ENCODE results near the gene NCOA3. TPM values are rescaled to one million over a fixed set of nuclear protein-coding genes. Genes with fewer than 3 reads are reported as not detected.

NCOA3 gene
- total RNA-seq, 1 donor from 2014 or later = 24.6 TPM

- no peak overlapping the region for H3K4me3 Mint-ChIP-seq (ENCODE audit: unreplicated experiment)
- H3K27me3 Mint-ChIP-seq (ENCODE audit: unreplicated experiment) = peaks cover 10% of the 10 kb centered on the region
- TF ChIP-seq CTCF (IDR thresholded peaks at IDR 0.05; ENCODE audit: partially characterized antibody, unreplicated experiment) = no peak
- H3K9me3 Mint-ChIP-seq (ENCODE audit: unreplicated experiment) = peaks cover 7% of the 10 kb centered on the region
- peaks cover 9% of the 10 kb centered on the region for H3K4me1 Mint-ChIP-seq (ENCODE audit: low read depth, unreplicated experiment)
- no peak overlapping the region for H3K27ac Mint-ChIP-seq (ENCODE audit: unreplicated experiment)
- peaks cover 5% of the 10 kb centered on the region for H3K36me3 Mint-ChIP-seq (ENCODE audit: unreplicated experiment)
- DNase-seq = no peak
These were observed 171.9 kb downstream of the NCOA3 start for GRCh38 chr20:47673671-47673955.

DNA sequence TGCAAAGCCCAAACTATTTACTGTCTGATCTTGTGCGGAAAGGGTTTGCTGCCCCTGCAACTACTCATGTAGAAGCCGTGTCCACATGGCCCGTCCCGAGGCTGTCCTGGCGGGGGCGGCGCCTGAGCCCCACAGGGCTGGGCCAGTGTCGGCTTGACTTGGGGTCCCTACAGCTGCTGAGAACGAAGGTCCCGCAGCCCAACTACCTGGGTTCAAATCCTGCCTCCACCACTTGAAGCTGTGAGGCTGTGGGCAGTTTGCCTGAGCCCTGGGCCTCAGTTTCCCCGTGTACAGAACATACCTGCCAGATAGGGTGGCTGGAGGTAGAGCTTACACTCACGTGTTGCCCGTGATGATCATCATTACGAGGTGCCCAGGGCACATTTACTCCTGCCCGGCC lies 172.5 kb downstream of the NCOA3 start:
- TF ChIP-seq CTCF (IDR thresholded peaks at IDR 0.05; ENCODE audit: partially characterized antibody, unreplicated experiment) = no peak
- Mint-ChIP-seq H3K36me3 (ENCODE audit: unreplicated experiment) (peaks cover under 1% of the 10 kb centered on the region), H3K9me3 (ENCODE audit: unreplicated experiment) (peaks cover 4% of the 10 kb centered on the region), H3K27ac (ENCODE audit: unreplicated experiment) (no peak overlapping the region), H3K27me3 (ENCODE audit: unreplicated experiment) (peaks cover 7% of the 10 kb centered on the region), H3K4me3 (ENCODE audit: unreplicated experiment) (no peak overlapping the region), H3K4me1 (ENCODE audit: low read depth, unreplicated experiment) (peaks cover 6% of the 10 kb centered on the region)
- no peak for DNase-seq

DNA sequence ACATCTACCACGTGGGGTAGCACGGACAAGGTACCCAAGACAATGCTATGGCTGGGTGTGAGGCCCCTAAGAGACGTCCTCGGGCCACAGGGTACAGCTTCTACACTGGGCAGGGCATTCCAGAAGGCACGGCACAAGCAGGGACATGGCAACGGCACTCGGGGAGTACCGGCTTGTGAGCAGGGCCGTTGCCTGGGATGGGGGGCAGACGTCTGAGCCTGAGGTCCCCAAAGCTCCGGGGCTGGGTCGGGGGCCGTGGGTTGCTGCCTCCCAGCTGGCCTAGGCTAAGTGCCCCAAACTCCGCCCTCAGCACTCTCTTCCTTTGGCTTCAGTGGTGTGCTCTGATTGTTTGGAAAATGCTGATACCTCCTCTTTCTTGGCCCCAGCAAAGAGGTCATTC lies 173.0 kb downstream of the NCOA3 start:
- TF ChIP-seq CTCF (IDR thresholded peaks at IDR 0.05; ENCODE audit: partially characterized antibody, unreplicated experiment) = no peak
- H3K36me3 Mint-ChIP-seq (ENCODE audit: unreplicated experiment) = no peaks in the 10 kb centered on the region
- no peak overlapping the region for H3K27ac Mint-ChIP-seq (ENCODE audit: unreplicated experiment)
- DNase-seq = no peak
- peaks cover 4% of the 10 kb centered on the region for H3K9me3 Mint-ChIP-seq (ENCODE audit: unreplicated experiment)
- peaks cover 7% of the 10 kb centered on the region for H3K27me3 Mint-ChIP-seq (ENCODE audit: unreplicated experiment)
- no peak overlapping the region for H3K4me3 Mint-ChIP-seq (ENCODE audit: unreplicated experiment)
- H3K4me1 Mint-ChIP-seq (ENCODE audit: low read depth, unreplicated experiment) = peaks cover 6% of the 10 kb centered on the region

DNA sequence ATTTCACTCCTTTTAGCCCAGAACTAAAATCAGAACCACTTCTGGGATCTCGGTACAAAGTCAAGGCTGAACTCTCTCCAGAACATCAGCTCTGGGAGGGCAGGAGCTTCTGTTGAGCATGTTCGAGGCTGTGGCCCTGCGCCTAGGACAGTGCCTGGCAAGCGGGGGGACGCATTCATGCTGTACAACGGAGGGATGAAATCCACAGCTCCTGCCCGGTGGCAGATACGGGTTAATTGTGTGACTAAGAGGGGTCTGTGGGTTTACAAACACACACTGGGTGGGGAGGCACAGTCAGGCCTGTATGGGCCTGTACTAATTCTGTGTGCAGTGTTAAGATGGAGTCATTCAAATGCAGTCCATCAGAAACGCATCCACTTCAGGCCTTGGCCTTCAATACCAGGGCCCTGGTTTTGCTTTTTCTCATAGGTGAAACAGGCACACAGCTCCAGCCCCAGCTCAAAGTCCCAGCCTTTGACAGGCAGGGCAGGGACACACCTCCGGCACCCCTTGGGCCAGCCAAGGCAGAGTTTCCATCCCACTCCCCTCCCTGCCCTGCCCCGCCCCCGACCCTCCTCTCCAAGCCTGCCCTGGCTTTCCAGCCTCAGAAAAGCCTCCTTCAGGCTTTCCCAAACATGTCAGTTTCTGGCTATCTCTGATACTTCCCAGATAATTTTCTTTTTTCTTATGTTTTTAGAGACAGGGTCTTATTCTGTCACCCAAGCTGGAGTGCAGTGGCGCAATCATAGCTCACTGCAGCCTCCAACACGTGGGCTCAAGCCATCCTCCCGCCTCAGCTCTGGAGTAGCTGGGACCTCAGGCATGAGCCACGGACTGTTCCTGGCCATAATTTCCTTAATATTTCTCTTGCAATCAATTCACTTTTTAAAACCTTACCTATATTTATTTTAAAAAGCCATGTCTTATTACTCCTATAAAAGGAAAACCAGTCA lies 173.8 kb downstream of the NCOA3 start:
- DNase-seq = no peak
- Mint-ChIP-seq H3K4me1 (ENCODE audit: low read depth, unreplicated experiment) (peaks cover 6% of the 10 kb centered on the region), H3K27me3 (ENCODE audit: unreplicated experiment) (peaks cover 4% of the 10 kb centered on the region), H3K4me3 (ENCODE audit: unreplicated experiment) (no peak overlapping the region), H3K36me3 (ENCODE audit: unreplicated experiment) (no peaks in the 10 kb centered on the region), H3K27ac (ENCODE audit: unreplicated experiment) (no peak overlapping the region), H3K9me3 (ENCODE audit: unreplicated experiment) (peaks cover 4% of the 10 kb centered on the region)
- TF ChIP-seq CTCF (IDR thresholded peaks at IDR 0.05; ENCODE audit: partially characterized antibody, unreplicated experiment) = no peak

DNA sequence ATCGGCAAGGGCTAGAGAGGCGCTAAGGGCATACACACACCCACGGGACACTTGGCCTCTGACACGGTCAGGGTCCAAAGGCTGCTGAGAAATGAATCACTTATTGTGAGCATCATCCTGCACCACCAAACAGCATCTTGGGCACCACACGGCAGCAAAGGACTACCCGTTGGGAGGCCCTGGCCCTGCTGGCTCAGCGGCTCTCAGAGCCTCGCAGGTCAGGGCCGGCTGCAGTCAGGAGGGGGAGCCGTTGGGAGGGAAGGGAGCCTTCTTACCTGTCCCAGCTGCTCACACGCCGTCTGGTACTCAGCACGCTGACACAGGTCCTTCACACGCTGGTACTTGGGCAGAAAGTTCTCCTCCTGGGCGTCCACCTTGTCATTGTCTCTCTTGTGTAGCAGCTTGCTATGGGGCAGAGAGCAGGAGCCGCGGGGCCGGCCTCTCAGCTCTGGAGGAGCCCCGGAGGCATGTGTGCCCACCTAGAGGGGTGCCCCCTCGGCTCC lies 174.6 kb downstream of the NCOA3 start:
- H3K36me3 Mint-ChIP-seq (ENCODE audit: unreplicated experiment) = no peaks in the 10 kb centered on the region

More for the DNA sequence above, 174.6 kb downstream of the NCOA3 start:
- peaks cover 6% of the 10 kb centered on the region for H3K4me1 Mint-ChIP-seq (ENCODE audit: low read depth, unreplicated experiment)
- H3K27ac Mint-ChIP-seq (ENCODE audit: unreplicated experiment) = peak overlapping the region; percentile 55
- H3K27me3 Mint-ChIP-seq (ENCODE audit: unreplicated experiment) = peaks cover 4% of the 10 kb centered on the region
- peaks cover 4% of the 10 kb centered on the region for H3K9me3 Mint-ChIP-seq (ENCODE audit: unreplicated experiment)
- H3K4me3 Mint-ChIP-seq (ENCODE audit: unreplicated experiment) = no peak overlapping the region
- TF ChIP-seq CTCF (IDR thresholded peaks at IDR 0.05; ENCODE audit: partially characterized antibody, unreplicated experiment) = no peak
- DNase-seq = no peak

Measured in glutamatergic neuron (in vitro differentiated cells).